ENCODE results near the gene ZEB2.

DNA sequence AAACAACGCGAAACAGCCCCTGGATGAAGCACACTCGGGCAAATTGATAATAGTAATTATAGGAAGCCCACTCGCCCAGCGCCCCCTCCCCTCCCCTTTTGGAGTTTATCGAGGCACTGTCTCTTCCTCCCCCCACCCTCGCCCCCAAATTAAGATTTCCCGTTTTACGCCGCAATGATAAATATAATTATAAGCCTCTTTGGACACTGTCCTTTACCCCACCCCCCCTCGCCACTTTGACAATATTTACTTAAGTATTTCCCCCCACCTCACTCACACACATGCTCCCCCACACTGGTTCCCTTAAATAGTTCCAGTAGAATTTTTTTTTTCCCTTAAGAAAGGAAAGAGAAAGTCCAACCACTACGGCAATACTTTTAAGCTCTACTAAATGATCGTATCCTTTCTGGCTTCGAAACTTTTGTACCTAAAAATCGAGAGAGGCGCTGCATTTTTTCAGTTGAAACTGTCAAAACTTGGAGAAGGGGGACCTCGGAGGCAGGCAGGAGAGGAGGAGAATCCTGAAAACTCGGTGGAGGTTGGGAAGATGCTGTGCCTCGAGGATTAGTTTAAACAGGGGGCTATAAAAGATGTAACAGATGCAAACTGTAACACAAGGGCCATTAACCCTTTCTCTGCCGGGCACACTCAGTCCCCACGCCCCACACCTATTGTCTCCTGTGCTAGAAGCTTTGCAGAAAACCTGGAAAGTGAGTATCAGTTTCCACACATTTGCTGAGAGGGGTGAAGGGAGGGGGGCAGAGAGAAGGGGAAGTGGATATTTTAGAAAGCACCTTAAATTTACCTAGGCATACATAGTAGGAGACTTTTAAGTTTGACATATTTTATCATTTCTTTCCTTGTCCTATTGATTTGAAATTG lies 1.8 kb downstream of the ZEB2 start:
- no peak for TF ChIP-seq EZH2 (IDR thresholded peaks at IDR 0.05; ENCODE audit: borderline replicate concordance, low read length)
- TF ChIP-seq, protein P1, sequence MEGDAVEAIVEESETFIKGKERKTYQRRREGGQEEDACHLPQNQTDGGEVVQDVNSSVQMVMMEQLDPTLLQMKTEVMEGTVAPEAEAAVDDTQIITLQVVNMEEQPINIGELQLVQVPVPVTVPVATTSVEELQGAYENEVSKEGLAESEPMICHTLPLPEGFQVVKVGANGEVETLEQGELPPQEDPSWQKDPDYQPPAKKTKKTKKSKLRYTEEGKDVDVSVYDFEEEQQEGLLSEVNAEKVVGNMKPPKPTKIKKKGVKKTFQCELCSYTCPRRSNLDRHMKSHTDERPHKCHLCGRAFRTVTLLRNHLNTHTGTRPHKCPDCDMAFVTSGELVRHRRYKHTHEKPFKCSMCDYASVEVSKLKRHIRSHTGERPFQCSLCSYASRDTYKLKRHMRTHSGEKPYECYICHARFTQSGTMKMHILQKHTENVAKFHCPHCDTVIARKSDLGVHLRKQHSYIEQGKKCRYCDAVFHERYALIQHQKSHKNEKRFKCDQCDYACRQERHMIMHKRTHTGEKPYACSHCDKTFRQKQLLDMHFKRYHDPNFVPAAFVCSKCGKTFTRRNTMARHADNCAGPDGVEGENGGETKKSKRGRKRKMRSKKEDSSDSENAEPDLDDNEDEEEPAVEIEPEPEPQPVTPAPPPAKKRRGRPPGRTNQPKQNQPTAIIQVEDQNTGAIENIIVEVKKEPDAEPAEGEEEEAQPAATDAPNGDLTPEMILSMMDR (IDR thresholded peaks at IDR 0.05; ENCODE audit: low read length): no peak
